ENCODE measurements around the gene PDZRN4. TPM values are rescaled to one million over a fixed set of nuclear protein-coding genes. Genes with fewer than 3 reads are reported as not detected.

The PDZRN4 gene
- total RNA-seq, 1 donor from 2014 or later, result not detected

DNA sequence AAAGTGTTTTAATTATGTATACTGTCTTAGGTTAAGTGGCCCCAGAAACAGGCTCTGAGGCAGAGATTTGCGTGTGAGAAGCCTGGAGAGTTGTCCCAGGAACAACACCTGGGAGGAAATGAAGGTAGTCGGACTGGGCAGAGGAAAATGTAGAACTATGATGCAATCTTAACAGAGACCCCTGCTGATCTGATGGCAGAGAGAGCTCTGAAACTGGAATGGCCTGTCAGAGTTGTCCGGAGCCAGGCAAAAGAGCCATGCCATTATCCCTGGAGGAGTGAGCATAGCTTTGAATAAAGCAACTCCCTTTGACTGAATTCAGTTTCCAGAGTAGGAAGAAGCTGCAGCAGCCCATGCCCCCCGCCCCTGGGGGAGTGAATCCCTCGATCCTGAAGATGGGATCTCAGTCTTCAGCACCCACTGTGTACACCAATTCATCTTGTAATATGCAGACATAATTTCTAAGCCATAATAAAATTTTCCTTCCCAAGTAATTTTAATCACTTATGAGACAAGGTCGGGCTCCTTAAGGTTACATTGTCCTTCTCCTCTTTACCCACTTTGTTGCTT is 264.8 kb downstream of the PDZRN4 start:
- Histone ChIP-seq H3K27me3 (ENCODE audit: control insufficient read depth, insufficient read depth, low read length) (no peaks in the 10 kb centered on the region), H3K4me3 (ENCODE audit: low read depth, low read length) (no peak overlapping the region), H3K36me3 (ENCODE audit: control insufficient read depth, insufficient read depth, low read length) (no peaks in the 10 kb centered on the region)
- no peak for DNase-seq (ENCODE audit: low read depth)
- TF ChIP-seq CTCF (IDR thresholded peaks at IDR 0.05; ENCODE audit: insufficient read depth, low read length, severe bottlenecking), result no peak
- no peak for FAIRE-seq

- no peak for DNase-seq (ENCODE audit: low read depth)
- no peak for TF ChIP-seq CTCF (IDR thresholded peaks at IDR 0.05; ENCODE audit: insufficient read depth, low read length, severe bottlenecking)
- Histone ChIP-seq H3K4me3 (ENCODE audit: low read depth, low read length) (no peak overlapping the region), H3K27me3 (ENCODE audit: control insufficient read depth, insufficient read depth, low read length) (no peaks in the 10 kb centered on the region), H3K36me3 (ENCODE audit: control insufficient read depth, insufficient read depth, low read length) (no peaks in the 10 kb centered on the region)
- FAIRE-seq, result no peak
Measured at GRCh38 chr12:41453409-41453808, 265.3 kb downstream of the PDZRN4 start.

DNA sequence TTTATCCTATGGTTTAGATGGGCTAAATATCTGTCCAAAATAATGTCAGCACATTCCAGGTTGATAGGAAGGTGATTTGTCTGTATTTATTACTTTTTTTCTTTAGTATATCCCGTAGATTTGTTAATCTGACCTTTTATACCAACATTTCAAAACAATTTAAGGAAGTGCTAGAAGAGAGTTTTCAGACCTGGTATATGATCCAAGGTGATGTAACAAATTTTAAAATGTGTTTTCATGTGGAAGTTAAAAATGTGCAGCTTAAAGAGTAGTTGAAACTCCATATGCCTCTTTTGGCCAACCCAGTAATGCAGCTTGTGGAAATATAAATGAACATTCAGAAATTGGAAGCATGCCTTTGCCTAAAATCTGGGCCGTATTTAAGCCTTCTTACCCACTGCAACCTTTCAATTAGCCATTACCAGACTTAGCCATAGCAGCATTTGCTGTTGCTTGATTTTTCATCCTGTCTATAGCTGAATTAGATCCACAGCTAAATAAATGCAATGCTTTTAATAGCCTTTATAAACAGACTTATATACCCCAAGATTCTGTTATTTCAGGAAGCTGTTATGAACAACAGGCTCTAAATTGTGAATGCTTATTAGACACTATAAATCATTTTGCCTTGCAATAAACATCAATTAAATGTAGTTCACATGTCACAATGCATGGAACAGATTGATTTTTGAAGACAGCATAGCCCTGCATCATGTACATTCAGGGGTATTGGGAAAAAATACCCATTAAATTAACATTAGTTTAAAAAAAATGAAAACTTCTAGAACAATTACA is 271.2 kb downstream of the PDZRN4 start:
- H3K27me3 ChIP-seq (ENCODE audit: control insufficient read depth, insufficient read depth, low read length), result no peaks in the 10 kb centered on the region
- DNase-seq (ENCODE audit: low read depth) (no peak), FAIRE-seq (no peak)
- no peak for TF ChIP-seq CTCF (IDR thresholded peaks at IDR 0.05; ENCODE audit: insufficient read depth, low read length, severe bottlenecking)
- no peaks in the 10 kb centered on the region for H3K36me3 ChIP-seq (ENCODE audit: control insufficient read depth, insufficient read depth, low read length)
- no peak overlapping the region for H3K4me3 ChIP-seq (ENCODE audit: low read depth, low read length)

GRCh38 chr12:41459906-41460214 is 271.7 kb downstream of the PDZRN4 start:
- no peak for TF ChIP-seq CTCF (IDR thresholded peaks at IDR 0.05; ENCODE audit: insufficient read depth, low read length, severe bottlenecking)
- no peak overlapping the region for H3K4me3 ChIP-seq (ENCODE audit: low read depth, low read length)
- FAIRE-seq (no peak), DNase-seq (ENCODE audit: low read depth) (no peak)
- H3K36me3 ChIP-seq (ENCODE audit: control insufficient read depth, insufficient read depth, low read length), result no peaks in the 10 kb centered on the region
- no peaks in the 10 kb centered on the region for H3K27me3 ChIP-seq (ENCODE audit: control insufficient read depth, insufficient read depth, low read length)

GRCh38 chr12:41460906-41461305 is 272.8 kb downstream of the PDZRN4 start:
- H3K27me3 ChIP-seq (ENCODE audit: control insufficient read depth, insufficient read depth, low read length), result no peaks in the 10 kb centered on the region
- no peak for TF ChIP-seq CTCF (IDR thresholded peaks at IDR 0.05; ENCODE audit: insufficient read depth, low read length, severe bottlenecking)
- no peak for FAIRE-seq
- no peak for DNase-seq (ENCODE audit: low read depth)
- no peak overlapping the region for H3K4me3 ChIP-seq (ENCODE audit: low read depth, low read length)
- no peaks in the 10 kb centered on the region for H3K36me3 ChIP-seq (ENCODE audit: control insufficient read depth, insufficient read depth, low read length)

DNA sequence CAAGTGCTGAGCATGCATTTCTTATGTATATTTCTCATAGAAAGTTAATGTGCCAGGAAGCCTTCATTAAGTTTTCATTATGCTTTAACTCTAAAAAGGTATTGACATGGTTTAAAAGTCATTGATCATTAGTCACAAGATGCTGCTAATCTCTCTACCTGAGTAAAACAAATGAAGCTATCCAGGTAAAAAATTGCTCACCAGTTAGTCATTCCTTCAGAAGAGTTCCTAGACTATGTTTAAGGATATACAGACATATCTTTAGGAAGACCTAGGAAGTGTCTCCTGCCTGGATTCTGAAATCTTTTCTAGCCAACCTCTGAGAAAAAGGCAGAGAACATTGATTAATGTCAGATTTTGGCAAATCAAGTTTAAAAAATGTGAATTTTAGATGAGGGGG is 274.2 kb downstream of the PDZRN4 start:
- FAIRE-seq, result no peak
- no peaks in the 10 kb centered on the region for H3K27me3 ChIP-seq (ENCODE audit: control insufficient read depth, insufficient read depth, low read length)
- TF ChIP-seq CTCF (IDR thresholded peaks at IDR 0.05; ENCODE audit: insufficient read depth, low read length, severe bottlenecking), result no peak
- no peak overlapping the region for H3K4me3 ChIP-seq (ENCODE audit: low read depth, low read length)
- peak; percentile 31 for DNase-seq (ENCODE audit: low read depth)
- H3K36me3 ChIP-seq (ENCODE audit: control insufficient read depth, insufficient read depth, low read length), result no peaks in the 10 kb centered on the region
